SK-N-SH (cell line): Measurements from ENCODE around the gene MYO10. TPM values are rescaled to one million over a fixed set of nuclear protein-coding genes. Genes with fewer than 3 reads are reported as not detected.

Source experiments
- CTCF ChIA-PET: fragments of 300-600, 350-600 bp; formaldehyde crosslinking; extraction: SDS; loops from one replicate; lab custom pipeline; 2021; lab: Yijun Ruan, JAX
- POLR2A ChIA-PET: fragments of 350-600 bp; sonication (Branson Sonifier 250); formaldehyde crosslinking; extraction: SDS; loops from one replicate; lab custom pipeline; 2020; ENCODE audit warnings: antibody characterized with exemption, inconsistent platforms; lab: Yijun Ruan, JAX
- DNase-seq: peaks from one replicate; pipeline ENCODE4 v3.0.0; 2012
- H2AFZ ChIP-seq: fragments of 200-600 bp; sonication (generic); 2 replicates; pipeline ENCODE4 v1.8.1; 2016; ENCODE audit warnings: antibody characterized with exemption, mild to moderate bottlenecking, low read depth
- H3F3A ChIP-seq: fragments of 200-600 bp; sonication (generic); replicated peaks from 2 replicates; pipeline ENCODE3; 2016; ENCODE audit warnings: antibody characterized with exemption, mild to moderate bottlenecking; ENCODE audit not compliant: insufficient read depth
- H3K27ac ChIP-seq, 2 experiments: fragments of 200-500 bp in 1 of 2; fragments of 200-600 bp in 1 of 2; sonication (Bioruptor generic) in 1 of 2; sonication (generic), shearing (Covaris generic) in 1 of 2; 2 replicates each; pipeline versions ENCODE4 v1.5.1 to v1.6.1; 2014 to 2016; ENCODE audit warnings: low read depth in 2 of 2, inconsistent platforms in 1 of 2, low read length in 1 of 2, mild to moderate bottlenecking in 1 of 2, mixed read lengths in 1 of 2
- H3K27me3 ChIP-seq: fragments of 200-600 bp; sonication (generic), shearing (Covaris generic); 2 replicates; pipeline ENCODE4 v1.6.1; 2016; ENCODE audit warnings: mixed run types; ENCODE audit not compliant: insufficient read depth
- H3K36me3 ChIP-seq, 2 experiments: fragments of 200-500 bp in 1 of 2; fragments of 200-600 bp in 1 of 2; sonication (Bioruptor generic) in 1 of 2; sonication (generic) in 1 of 2; replicated peaks in 1 of 2; 2 replicates each; pipeline versions ENCODE3 to v1.5.1; 2014 to 2016; ENCODE audit warnings: low read length in 1 of 2, mild to moderate bottlenecking in 1 of 2; ENCODE audit not compliant: insufficient read depth in 2 of 2, control insufficient read depth in 1 of 2
- H3K4me1 ChIP-seq, 2 experiments: fragments of 200-500 bp in 1 of 2; fragments of 200-600 bp in 1 of 2; sonication (Bioruptor generic) in 1 of 2; sonication (generic), shearing (Covaris generic) in 1 of 2; 2 replicates each; pipeline versions ENCODE4 v1.5.1 to v1.6.1; 2014 to 2016; ENCODE audit warnings: low read depth in 1 of 2, low read length in 1 of 2, mixed run types in 1 of 2; ENCODE audit not compliant: insufficient read depth in 2 of 2, control insufficient read depth in 1 of 2
- H3K4me2 ChIP-seq: fragments of 200-600 bp; sonication (generic), shearing (Covaris generic); 2 replicates; pipeline ENCODE4 v1.6.1; 2017; ENCODE audit warnings: mixed run types
- H3K4me3 ChIP-seq, 2 experiments: fragments of 200-500 bp in 1 of 2; fragments of 200-600 bp in 1 of 2; sonication (Bioruptor generic) in 1 of 2; sonication (generic), shearing (Covaris generic) in 1 of 2; 2 replicates each; pipeline versions ENCODE4 v1.5.1 to v1.8.1; 2014 to 2016; ENCODE audit warnings: low read depth in 2 of 2, inconsistent platforms in 1 of 2, low read length in 1 of 2, mild to moderate bottlenecking in 1 of 2, mixed read lengths in 1 of 2, moderate library complexity in 1 of 2
- H3K79me2 ChIP-seq: fragments of 200-600 bp; sonication (generic); 2 replicates; pipeline ENCODE4 v1.8.1; 2017; ENCODE audit warnings: mild to moderate bottlenecking; ENCODE audit not compliant: insufficient read depth
- H3K9ac ChIP-seq: fragments of 200-600 bp; sonication (generic); 2 replicates; pipeline ENCODE4 v1.6.1; 2017; ENCODE audit warnings: mixed run types
- H3K9me2 ChIP-seq: fragments of 200-600 bp; sonication (generic); 2 replicates; pipeline ENCODE4 v1.6.1; 2017; ENCODE audit warnings: mixed run types
- H3K9me3 ChIP-seq: fragments of 200-600 bp; sonication (generic); 2 replicates; pipeline ENCODE4 v1.6.1; 2017; ENCODE audit warnings: mixed run types, mild to moderate bottlenecking, moderate library complexity
- H4K20me1 ChIP-seq: fragments of 200-600 bp; sonication (generic); 2 replicates; pipeline ENCODE4 v1.6.1; 2017; ENCODE audit warnings: mild to moderate bottlenecking, mixed run types; ENCODE audit not compliant: insufficient read depth
- ELF1 ChIP-seq: IDR thresholded peaks from 2 replicates; pipeline ENCODE4 v1.4.0; 2012
- EP300 ChIP-seq, 2 experiments: IDR thresholded peaks; 2 replicates each; pipeline versions ENCODE4 v1.4.0 to v1.6.1; 2012; ENCODE audit warnings: borderline replicate concordance in 1 of 2, low read depth in 1 of 2, low read length in 1 of 2
- GATA2 ChIP-seq: sonication (generic); formaldehyde crosslinking; IDR thresholded peaks from 2 replicates; pipeline ENCODE4 v1.5.0; 2020; ENCODE audit warnings: mild to moderate bottlenecking, missing genetic modification reagents
- JUND ChIP-seq: IDR thresholded peaks from 2 replicates; pipeline ENCODE4 v1.4.0; 2012
- PBX3 ChIP-seq: IDR thresholded peaks from 2 replicates; pipeline ENCODE4; 2012
- POLR2AphosphoS5 ChIP-seq: IDR thresholded peaks from 2 replicates; pipeline ENCODE4 v1.6.1; 2012; ENCODE audit warnings: low read depth, low read length
- TEAD4 ChIP-seq: IDR thresholded peaks from 2 replicates; pipeline ENCODE4 v1.4.0; 2012; ENCODE audit warnings: mild to moderate bottlenecking, borderline replicate concordance; ENCODE audit not compliant: insufficient read depth
- YY1 ChIP-seq: IDR thresholded peaks from 2 replicates; pipeline ENCODE4 v1.4.0; 2012; ENCODE audit warnings: low read depth, mild to moderate bottlenecking
- ZBTB33 ChIP-seq: IDR thresholded peaks from 2 replicates; pipeline ENCODE4 v1.4.0; 2012; ENCODE audit warnings: low read depth, borderline replicate concordance
- WGBS: methylation state at CpG from one replicate; pipeline ENCODE4 v1.1.6; 2017; ENCODE audit warnings: low lambda C conversion rate; 5-methylcytosine and 5-hydroxymethylcytosine counted together
- polyA plus RNA-seq, 3 experiments: library from polyadenylated mRNA; depleted of rRNA; stranded (reverse); fragments of >200 nt; gene quantifications; 2 replicates each; pipeline ENCODE4 v1.2.3, GENCODE V29; 2012

MYO10 gene
- polyA plus RNA-seq, 1 of the 3 experiments (the other 2 are of a cell fraction), result 8.1 TPM

GRCh38 chr5:16857635-16858034, 78.5 kb downstream of the MYO10 start:
- Histone ChIP-seq H3K79me2 (peaks cover 100% of the 10 kb centered on the region), H3K4me3 (no peak overlapping the region), H3K9me2 (no peaks in the 10 kb centered on the region), H4K20me1 (peaks cover 96% of the 10 kb centered on the region), H2AFZ (no peak overlapping the region), H3K27ac (no peak overlapping the region), H3K4me2 (no peak overlapping the region), H3K36me3 (peaks cover 0 to 18% of the 10 kb centered on the region in 2 experiments), H3K4me1 (peaks cover 23 to 38% of the 10 kb centered on the region in 2 experiments; a peak in 3 of 4 replicates), H3F3A (peaks cover 10% of the 10 kb centered on the region), H3K27me3 (no peaks in the 10 kb centered on the region), H3K9me3 (no peaks in the 10 kb centered on the region), H3K9ac (no peak overlapping the region)
- CTCF ChIA-PET, result interaction anchor here (1.1 to 4.3 kb wide), 3 partner anchors 27 to 332 kb away, joined by 3 to 18 read pairs (median 3); no protein-coding TSS in a partner anchor
- no peak for DNase-seq
- POLR2A ChIA-PET, result no interaction called here
- TF ChIP-seq POLR2AphosphoS5, result no peak
- no peak for TF ChIP-seq PBX3
- 96% methylated on average over 4 of the region's 4 CpGs for WGBS

DNA sequence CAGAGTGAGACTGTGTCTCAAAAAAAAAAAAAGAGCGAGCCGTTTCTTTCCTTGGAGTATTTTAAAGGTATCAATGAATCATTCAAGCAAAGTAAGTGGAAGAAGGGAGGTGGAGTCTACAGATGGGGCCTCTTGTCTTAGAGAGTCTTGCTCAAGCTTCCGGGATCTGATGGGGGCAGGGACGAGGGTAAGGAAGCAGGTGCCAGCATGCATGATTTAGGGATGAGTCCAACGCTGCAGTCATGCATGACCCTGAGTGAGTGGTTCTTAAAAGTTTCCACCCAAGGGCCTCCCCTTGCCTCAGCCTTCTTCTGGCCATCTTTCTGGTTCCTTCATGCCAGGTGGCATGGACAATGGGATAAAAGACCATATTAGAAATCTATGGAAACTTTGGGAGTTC, 79.6 kb downstream of the MYO10 start:
- H3K27ac ChIP-seq, result peak overlapping the region in 1 of 2 experiments; percentile 43; a peak in 2 of 4 replicates
- H3K4me3 ChIP-seq, result no peak overlapping the region
- POLR2A ChIA-PET, result no interaction called here
- DNase-seq, result no peak
- TF ChIP-seq TEAD4, result no peak
- TF ChIP-seq POLR2AphosphoS5, result no peak
- TF ChIP-seq ELF1, result peak; percentile 36; the same call in 1 of the 2 replicates
- 0 out of 4 replicates have a peak, but pooled peaks of 1 of the 2 experiments have one; percentile 10 for TF ChIP-seq EP300 (IDR thresholded peaks at IDR 0.05; ENCODE audit: borderline replicate concordance in 1 of 2, low read depth in 1 of 2, low read length in 1 of 2)
- no peak for TF ChIP-seq ZBTB33
- TF ChIP-seq GATA2 (CRISPR knock-in tag), result no peak
- no peak for TF ChIP-seq JUND
- no peak for TF ChIP-seq YY1
- H3K9me2 ChIP-seq, result no peaks in the 10 kb centered on the region
- peaks cover 27 to 37% of the 10 kb centered on the region in 2 experiments; a peak in 3 of 4 replicates for H3K4me1 ChIP-seq
- peaks cover 0 to 18% of the 10 kb centered on the region in 2 experiments for H3K36me3 ChIP-seq
- no peak overlapping the region for H2AFZ ChIP-seq
- no peaks in the 10 kb centered on the region for H3K27me3 ChIP-seq
- CTCF ChIA-PET, result interaction anchor here (1.2 to 4.3 kb wide), 4 partner anchors 8 to 347 kb away, joined by 3 to 18 read pairs (median 4); no protein-coding TSS in a partner anchor
- H4K20me1 ChIP-seq, result peaks cover 96% of the 10 kb centered on the region
- WGBS, result 51% methylated on average over 5 of the region's 5 CpGs
- H3K9ac ChIP-seq, result no peak overlapping the region
- no peaks in the 10 kb centered on the region for H3K9me3 ChIP-seq
- H3K4me2 ChIP-seq, result 0 out of 2 replicates have a peak overlapping the region, but pooled peaks have one; percentile 22
- H3F3A ChIP-seq, result peaks cover 10% of the 10 kb centered on the region
- peaks cover 100% of the 10 kb centered on the region for H3K79me2 ChIP-seq
